Measurements from ENCODE around the gene KMT2A. TPM values are rescaled to one million over a fixed set of nuclear protein-coding genes. Genes with fewer than 3 reads are reported as not detected.

The KMT2A gene
- total RNA-seq, 2 donors from 2014 or later: 62.6 to 209 TPM

- no peak for TF ChIP-seq POLR2A (IDR thresholded peaks at IDR 0.05)
- no peak for TF ChIP-seq CTCF (IDR thresholded peaks at IDR 0.05)
- Histone ChIP-seq H3K27me3 (no peaks in the 10 kb centered on the region), H3K4me3 (no peak overlapping the region), H3K9me3 (no peaks in the 10 kb centered on the region), H3K36me3 (replicated peaks in 1 of 2; ENCODE audit: insufficient read depth in 1 of 2, low read depth in 2 of 2) (peaks cover 0 to 27% of the 10 kb centered on the region in 2 donors), H3K27ac (no peak overlapping the region), H3K4me1 (peaks cover 2% of the 10 kb centered on the region)
- 70 to 73% methylated on average over 6 to 13 of the region's 13 CpGs for WGBS, 2 donors
- DNase-seq (no peak), ATAC-seq (no peak)
- intact Hi-C loops (cut with DNase I): no loop called here
Observed at GRCh38 chr11:118521892-118522311, 85.6 kb downstream of the KMT2A start.

GRCh38 chr11:118522571-118523072 is 86.3 kb downstream of the KMT2A start:
- intact Hi-C loops (cut with DNase I): no loop called here
- 45 to 55% methylated on average over 6 of the region's 6 CpGs for WGBS, 2 donors
- no peak overlapping the region for H3K27ac ChIP-seq

GRCh38 chr11:118524356-118524755 is 88.1 kb downstream of the KMT2A start:
- no peaks in the 10 kb centered on the region for H3K9me3 ChIP-seq
- H3K4me3 ChIP-seq: no peak overlapping the region
- no peaks in the 10 kb centered on the region for H3K27me3 ChIP-seq
- intact Hi-C loops (cut with DNase I): no loop called here
- DNase-seq (no peak), ATAC-seq (no peak)
- TF ChIP-seq CTCF (IDR thresholded peaks at IDR 0.05) (no peak), POLR2A (IDR thresholded peaks at IDR 0.05) (no peak)
- peaks cover 19% of the 10 kb centered on the region for H3K4me1 ChIP-seq
- H3K27ac ChIP-seq: no peak overlapping the region
- H3K36me3 ChIP-seq (replicated peaks in 1 of 2; ENCODE audit: insufficient read depth in 1 of 2, low read depth in 2 of 2): peaks cover 0 to 24% of the 10 kb centered on the region in 2 donors

More at GRCh38 chr11:118522571-118523072, 86.3 kb downstream of the KMT2A start:
- DNase-seq: peak in 2 of 4 donors; percentile 39 to 48
- H3K9me3 ChIP-seq: no peaks in the 10 kb centered on the region
- H3K36me3 ChIP-seq (replicated peaks in 1 of 2; ENCODE audit: insufficient read depth in 1 of 2, low read depth in 2 of 2): peaks cover 0 to 27% of the 10 kb centered on the region in 2 donors
- H3K27me3 ChIP-seq: no peaks in the 10 kb centered on the region
- H3K4me1 ChIP-seq: peaks cover 7% of the 10 kb centered on the region
- H3K4me3 ChIP-seq: no peak overlapping the region
- ATAC-seq: no peak
- no peak for TF ChIP-seq POLR2A (IDR thresholded peaks at IDR 0.05)
- peak in 6 of 7 experiments; percentile 11 to 38 (median 20) for TF ChIP-seq CTCF (IDR thresholded peaks at IDR 0.05)

- Histone ChIP-seq H3K27ac (no peak overlapping the region), H3K4me3 (no peak overlapping the region), H3K27me3 (no peaks in the 10 kb centered on the region), H3K9me3 (no peaks in the 10 kb centered on the region), H3K4me1 (peaks cover 24% of the 10 kb centered on the region), H3K36me3 (replicated peaks in 1 of 2; ENCODE audit: insufficient read depth in 1 of 2, low read depth in 2 of 2) (peaks cover 0 to 19% of the 10 kb centered on the region in 2 donors)
- WGBS, 2 donors: 81 to 86% methylated on average over 6 of the region's 6 CpGs
- ATAC-seq (no peak), DNase-seq (no peak)
- intact Hi-C loops (cut with DNase I): no loop called here
- TF ChIP-seq POLR2A (IDR thresholded peaks at IDR 0.05) (no peak), CTCF (IDR thresholded peaks at IDR 0.05) (no peak)
Observed at GRCh38 chr11:118524757-118525470, 88.6 kb downstream of the KMT2A start.

- H3K27ac ChIP-seq: no peak overlapping the region
- peaks cover 29% of the 10 kb centered on the region for H3K4me1 ChIP-seq
- H3K9me3 ChIP-seq: no peaks in the 10 kb centered on the region
- no peak overlapping the region for H3K4me3 ChIP-seq
- TF ChIP-seq CTCF (IDR thresholded peaks at IDR 0.05) (no peak), POLR2A (IDR thresholded peaks at IDR 0.05) (no peak)
- intact Hi-C loops (cut with DNase I): no loop called here
- ATAC-seq (no peak), DNase-seq (no peak)
- no peaks in the 10 kb centered on the region for H3K27me3 ChIP-seq
- WGBS, 2 donors: 70 to 78% methylated on average over 2 of the region's 2 CpGs
- peaks cover 0 to 7% of the 10 kb centered on the region in 2 donors for H3K36me3 ChIP-seq (replicated peaks in 1 of 2; ENCODE audit: insufficient read depth in 1 of 2, low read depth in 2 of 2)
Observed at GRCh38 chr11:118526688-118527087, 90.4 kb downstream of the KMT2A start.
